ENCODE data around the gene IL10RB.

DNA sequence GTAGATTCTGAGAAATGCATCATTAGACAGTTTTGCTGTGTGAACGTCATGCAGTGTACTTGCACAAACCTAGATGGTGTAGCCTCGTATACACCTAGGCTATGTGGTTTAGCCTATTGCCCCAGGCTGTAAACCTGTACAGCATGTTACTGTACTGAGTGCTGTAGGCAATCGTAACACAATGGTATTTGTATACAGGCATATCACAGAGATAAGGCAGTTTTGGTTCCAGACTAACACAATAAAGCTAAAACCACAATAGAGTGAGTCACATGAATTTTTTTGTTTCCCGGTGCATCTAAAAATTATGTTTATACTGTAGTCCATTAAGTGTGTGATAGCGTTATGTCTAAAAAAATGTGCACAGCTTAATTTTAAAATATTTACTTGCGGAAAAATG, 6.9 kb downstream of the IL10RB start:
- TF ChIP-seq, protein P1, sequence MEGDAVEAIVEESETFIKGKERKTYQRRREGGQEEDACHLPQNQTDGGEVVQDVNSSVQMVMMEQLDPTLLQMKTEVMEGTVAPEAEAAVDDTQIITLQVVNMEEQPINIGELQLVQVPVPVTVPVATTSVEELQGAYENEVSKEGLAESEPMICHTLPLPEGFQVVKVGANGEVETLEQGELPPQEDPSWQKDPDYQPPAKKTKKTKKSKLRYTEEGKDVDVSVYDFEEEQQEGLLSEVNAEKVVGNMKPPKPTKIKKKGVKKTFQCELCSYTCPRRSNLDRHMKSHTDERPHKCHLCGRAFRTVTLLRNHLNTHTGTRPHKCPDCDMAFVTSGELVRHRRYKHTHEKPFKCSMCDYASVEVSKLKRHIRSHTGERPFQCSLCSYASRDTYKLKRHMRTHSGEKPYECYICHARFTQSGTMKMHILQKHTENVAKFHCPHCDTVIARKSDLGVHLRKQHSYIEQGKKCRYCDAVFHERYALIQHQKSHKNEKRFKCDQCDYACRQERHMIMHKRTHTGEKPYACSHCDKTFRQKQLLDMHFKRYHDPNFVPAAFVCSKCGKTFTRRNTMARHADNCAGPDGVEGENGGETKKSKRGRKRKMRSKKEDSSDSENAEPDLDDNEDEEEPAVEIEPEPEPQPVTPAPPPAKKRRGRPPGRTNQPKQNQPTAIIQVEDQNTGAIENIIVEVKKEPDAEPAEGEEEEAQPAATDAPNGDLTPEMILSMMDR (IDR thresholded peaks at IDR 0.05) = no peak
- no peak for TF ChIP-seq POLR2A (IDR thresholded peaks at IDR 0.05)

Data from esophagus squamous epithelium (tissue), 4 donors.